ENCODE measurements around the gene ANKRD24.

The ANKRD24 gene

DNA sequence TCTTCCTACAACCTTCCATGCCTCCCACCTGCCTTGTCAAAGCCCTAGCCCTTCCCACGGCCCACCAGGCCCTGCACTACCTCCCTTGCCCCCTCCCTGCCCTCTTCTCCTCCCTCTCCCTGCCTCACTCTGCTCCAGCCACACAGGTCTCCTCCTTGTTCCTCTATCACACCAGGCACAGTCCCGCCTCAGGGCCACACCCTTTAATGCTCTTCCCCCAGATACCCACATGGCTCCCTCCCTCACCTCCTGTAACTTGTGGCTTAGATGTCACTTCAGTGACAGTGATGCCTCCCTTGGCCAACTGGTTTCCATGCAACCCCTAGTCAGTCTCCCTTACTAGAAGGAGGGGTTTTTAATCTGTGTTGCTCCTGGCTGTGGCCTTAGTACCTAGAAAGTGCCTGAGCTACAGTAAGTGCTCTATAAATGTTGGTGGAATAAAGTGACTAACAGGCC is 1.4 kb upstream of the ANKRD24 start (continued):
- TF ChIP-seq, protein P1, sequence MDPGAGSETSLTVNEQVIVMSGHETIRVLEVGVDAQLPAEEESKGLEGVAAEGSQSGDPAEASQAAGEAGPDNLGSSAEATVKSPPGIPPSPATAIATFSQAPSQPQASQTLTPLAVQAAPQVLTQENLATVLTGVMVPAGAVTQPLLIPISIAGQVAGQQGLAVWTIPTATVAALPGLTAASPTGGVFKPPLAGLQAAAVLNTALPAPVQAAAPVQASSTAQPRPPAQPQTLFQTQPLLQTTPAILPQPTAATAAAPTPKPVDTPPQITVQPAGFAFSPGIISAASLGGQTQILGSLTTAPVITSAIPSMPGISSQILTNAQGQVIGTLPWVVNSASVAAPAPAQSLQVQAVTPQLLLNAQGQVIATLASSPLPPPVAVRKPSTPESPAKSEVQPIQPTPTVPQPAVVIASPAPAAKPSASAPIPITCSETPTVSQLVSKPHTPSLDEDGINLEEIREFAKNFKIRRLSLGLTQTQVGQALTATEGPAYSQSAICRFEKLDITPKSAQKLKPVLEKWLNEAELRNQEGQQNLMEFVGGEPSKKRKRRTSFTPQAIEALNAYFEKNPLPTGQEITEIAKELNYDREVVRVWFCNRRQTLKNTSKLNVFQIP (CRISPR knock-in tag; IDR thresholded peaks at IDR 0.05; ENCODE audit: borderline replicate concordance, low read depth): no peak
- TF ChIP-seq CSDC2 (CRISPR knock-in tag; IDR thresholded peaks at IDR 0.05) (no peak), OSR1 (CRISPR knock-in tag; IDR thresholded peaks at IDR 0.05) (no peak), ZNF8 (CRISPR knock-in tag; IDR thresholded peaks at IDR 0.05) (no peak)

- ATAC-seq: no peak
- TF ChIP-seq ESRRG (CRISPR knock-in tag; IDR thresholded peaks at IDR 0.05): no peak
- TF ChIP-seq, protein P2, sequence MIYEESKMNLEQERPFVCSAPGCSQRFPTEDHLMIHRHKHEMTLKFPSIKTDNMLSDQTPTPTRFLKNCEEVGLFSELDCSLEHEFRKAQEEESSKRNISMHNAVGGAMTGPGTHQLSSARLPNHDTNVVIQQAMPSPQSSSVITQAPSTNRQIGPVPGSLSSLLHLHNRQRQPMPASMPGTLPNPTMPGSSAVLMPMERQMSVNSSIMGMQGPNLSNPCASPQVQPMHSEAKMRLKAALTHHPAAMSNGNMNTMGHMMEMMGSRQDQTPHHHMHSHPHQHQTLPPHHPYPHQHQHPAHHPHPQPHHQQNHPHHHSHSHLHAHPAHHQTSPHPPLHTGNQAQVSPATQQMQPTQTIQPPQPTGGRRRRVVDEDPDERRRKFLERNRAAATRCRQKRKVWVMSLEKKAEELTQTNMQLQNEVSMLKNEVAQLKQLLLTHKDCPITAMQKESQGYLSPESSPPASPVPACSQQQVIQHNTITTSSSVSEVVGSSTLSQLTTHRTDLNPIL (CRISPR knock-in tag; IDR thresholded peaks at IDR 0.05; ENCODE audit: low read depth): no peak
- TF ChIP-seq, protein P3, sequence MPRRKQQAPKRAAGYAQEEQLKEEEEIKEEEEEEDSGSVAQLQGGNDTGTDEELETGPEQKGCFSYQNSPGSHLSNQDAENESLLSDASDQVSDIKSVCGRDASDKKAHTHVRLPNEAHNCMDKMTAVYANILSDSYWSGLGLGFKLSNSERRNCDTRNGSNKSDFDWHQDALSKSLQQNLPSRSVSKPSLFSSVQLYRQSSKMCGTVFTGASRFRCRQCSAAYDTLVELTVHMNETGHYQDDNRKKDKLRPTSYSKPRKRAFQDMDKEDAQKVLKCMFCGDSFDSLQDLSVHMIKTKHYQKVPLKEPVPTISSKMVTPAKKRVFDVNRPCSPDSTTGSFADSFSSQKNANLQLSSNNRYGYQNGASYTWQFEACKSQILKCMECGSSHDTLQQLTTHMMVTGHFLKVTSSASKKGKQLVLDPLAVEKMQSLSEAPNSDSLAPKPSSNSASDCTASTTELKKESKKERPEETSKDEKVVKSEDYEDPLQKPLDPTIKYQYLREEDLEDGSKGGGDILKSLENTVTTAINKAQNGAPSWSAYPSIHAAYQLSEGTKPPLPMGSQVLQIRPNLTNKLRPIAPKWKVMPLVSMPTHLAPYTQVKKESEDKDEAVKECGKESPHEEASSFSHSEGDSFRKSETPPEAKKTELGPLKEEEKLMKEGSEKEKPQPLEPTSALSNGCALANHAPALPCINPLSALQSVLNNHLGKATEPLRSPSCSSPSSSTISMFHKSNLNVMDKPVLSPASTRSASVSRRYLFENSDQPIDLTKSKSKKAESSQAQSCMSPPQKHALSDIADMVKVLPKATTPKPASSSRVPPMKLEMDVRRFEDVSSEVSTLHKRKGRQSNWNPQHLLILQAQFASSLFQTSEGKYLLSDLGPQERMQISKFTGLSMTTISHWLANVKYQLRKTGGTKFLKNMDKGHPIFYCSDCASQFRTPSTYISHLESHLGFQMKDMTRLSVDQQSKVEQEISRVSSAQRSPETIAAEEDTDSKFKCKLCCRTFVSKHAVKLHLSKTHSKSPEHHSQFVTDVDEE (CRISPR knock-in tag; IDR thresholded peaks at IDR 0.05): no peak
- no peak for TF ChIP-seq ZFP3 (CRISPR knock-in tag; IDR thresholded peaks at IDR 0.05)
- TF ChIP-seq ISL1 (CRISPR knock-in tag; IDR thresholded peaks at IDR 0.05): no peak
- TF ChIP-seq CSDC2 (CRISPR knock-in tag; IDR thresholded peaks at IDR 0.05): no peak
- TF ChIP-seq, protein P4, sequence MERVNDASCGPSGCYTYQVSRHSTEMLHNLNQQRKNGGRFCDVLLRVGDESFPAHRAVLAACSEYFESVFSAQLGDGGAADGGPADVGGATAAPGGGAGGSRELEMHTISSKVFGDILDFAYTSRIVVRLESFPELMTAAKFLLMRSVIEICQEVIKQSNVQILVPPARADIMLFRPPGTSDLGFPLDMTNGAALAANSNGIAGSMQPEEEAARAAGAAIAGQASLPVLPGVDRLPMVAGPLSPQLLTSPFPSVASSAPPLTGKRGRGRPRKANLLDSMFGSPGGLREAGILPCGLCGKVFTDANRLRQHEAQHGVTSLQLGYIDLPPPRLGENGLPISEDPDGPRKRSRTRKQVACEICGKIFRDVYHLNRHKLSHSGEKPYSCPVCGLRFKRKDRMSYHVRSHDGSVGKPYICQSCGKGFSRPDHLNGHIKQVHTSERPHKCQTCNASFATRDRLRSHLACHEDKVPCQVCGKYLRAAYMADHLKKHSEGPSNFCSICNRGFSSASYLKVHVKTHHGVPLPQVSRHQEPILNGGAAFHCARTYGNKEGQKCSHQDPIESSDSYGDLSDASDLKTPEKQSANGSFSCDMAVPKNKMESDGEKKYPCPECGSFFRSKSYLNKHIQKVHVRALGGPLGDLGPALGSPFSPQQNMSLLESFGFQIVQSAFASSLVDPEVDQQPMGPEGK (CRISPR knock-in tag; IDR thresholded peaks at IDR 0.05; ENCODE audit: borderline replicate concordance): no peak
- no peak for TF ChIP-seq CSRNP3 (CRISPR knock-in tag; IDR thresholded peaks at IDR 0.05)
- no peak for TF ChIP-seq RARB (CRISPR knock-in tag; IDR thresholded peaks at IDR 0.05)
- no peak for TF ChIP-seq ZNF70 (CRISPR knock-in tag; IDR thresholded peaks at IDR 0.05)
- no peak for TF ChIP-seq ZFP30 (CRISPR knock-in tag; IDR thresholded peaks at IDR 0.05)
- no peak for TF ChIP-seq ZNF565 (CRISPR knock-in tag; conservative IDR thresholded peaks at IDR 0.05; ENCODE audit: low read depth)
- TF ChIP-seq GLIS3 (CRISPR knock-in tag; IDR thresholded peaks at IDR 0.05): no peak
- no peak for TF ChIP-seq ZC3H10 (CRISPR knock-in tag; IDR thresholded peaks at IDR 0.05)
- TF ChIP-seq, protein P1 (CRISPR knock-in tag; IDR thresholded peaks at IDR 0.05; ENCODE audit: borderline replicate concordance, low read depth): no peak
- no peak for TF ChIP-seq TCF4 (CRISPR knock-in tag; IDR thresholded peaks at IDR 0.05; ENCODE audit: borderline replicate concordance)
- no peak for TF ChIP-seq SNAI2 (CRISPR knock-in tag; IDR thresholded peaks at IDR 0.05)
Measured at GRCh38 chr19:4183967-4184717, 1.7 kb downstream of the ANKRD24 start.

Measured in SK-N-SH treated with all-trans-retinoic acid at 6 μM for 48 hours (cell line).